Memory B cell (primary cell): ENCODE results near the gene WDR53.
"Not testable (repeated sequence)": the region's sequence is repeated elsewhere in the genome, so short reads cannot be mapped to it uniquely, and the experiment has no call there.

Experiments
- ATAC-seq: fragments of 150-1000 bp; cut with Tn5 transposase; 2 replicates; pipeline ENCODE4 v1.10.0; 2021; ENCODE audit warnings: low read depth, mild to moderate bottlenecking, moderate library complexity
- DNase-seq, 2 donors: peaks; one replicate each; pipeline ENCODE4 v3.0.0; 2022; ENCODE audit warnings: low spot score in 2 of 2
- H3K27ac Mint-ChIP-seq: one replicate; pipeline ENCODE4 v1.8.0; 2022; ENCODE audit warnings: mild to moderate bottlenecking, moderate library complexity, mixed read lengths
- H3K27me3 Mint-ChIP-seq: one replicate; pipeline ENCODE4 v1.8.0; 2022; ENCODE audit warnings: mixed read lengths
- H3K36me3 Mint-ChIP-seq: one replicate; pipeline ENCODE4 v1.8.0; 2022; ENCODE audit warnings: mild to moderate bottlenecking, mixed read lengths
- H3K4me1 Mint-ChIP-seq: one replicate; pipeline ENCODE4 v1.8.0; 2022; ENCODE audit warnings: mixed read lengths
- H3K4me3 Mint-ChIP-seq: one replicate; pipeline ENCODE4 v1.8.0; 2022; ENCODE audit warnings: mild to moderate bottlenecking, moderate library complexity, mixed read lengths
- H3K9me3 Mint-ChIP-seq: one replicate; pipeline ENCODE4 v1.8.0; 2022; ENCODE audit warnings: mixed read lengths

WDR53 gene

DNA sequence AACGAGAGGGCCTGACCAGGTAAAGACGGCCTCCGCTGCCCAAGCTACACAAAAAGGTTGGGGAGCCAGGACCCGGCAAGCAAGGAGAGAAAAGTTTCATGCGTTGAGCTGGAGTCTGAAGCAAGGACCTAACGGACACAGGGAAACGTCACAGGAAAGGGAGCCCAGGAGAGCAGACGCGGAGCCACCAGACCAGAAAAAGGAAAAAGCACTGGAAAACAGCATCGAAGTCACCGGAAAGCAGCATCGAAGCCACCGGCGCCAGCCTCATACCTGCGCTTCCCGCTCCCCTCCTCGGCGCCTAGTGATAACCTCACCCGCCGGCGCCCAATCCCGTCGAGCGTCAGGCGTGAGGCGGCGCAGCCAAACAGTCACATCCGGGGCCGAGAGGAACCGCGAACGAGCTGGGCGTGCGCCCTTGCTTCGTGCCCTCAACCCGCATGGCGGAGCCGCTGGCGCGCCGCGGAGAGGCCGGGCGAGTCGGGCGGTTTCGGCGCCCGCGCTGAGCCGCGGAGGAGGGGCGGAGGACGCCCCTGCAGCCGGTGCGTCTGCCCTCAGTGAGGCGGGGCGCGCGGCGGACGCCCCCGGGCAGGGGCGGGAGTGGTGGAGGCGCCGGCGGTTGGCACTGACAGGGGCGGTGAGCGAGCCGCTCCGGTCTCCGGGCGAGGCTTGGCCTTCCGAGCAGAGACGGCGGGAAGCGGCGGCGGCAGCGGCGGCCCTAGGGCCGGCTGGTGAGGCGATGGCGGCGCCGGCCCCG is at the start of gene WDR53, which contains the start of gene FBXO45:
TSS of gene WDR53 (minus strand) at position 309 of the 757 bp plus-strand sequence. CDS start 7,079 bp downstream, outside the sequence.
TSS of gene FBXO45 (plus strand) at position 415 of the 757 bp plus-strand sequence. CDS start at position 740, 325 bp downstream.
- peaks cover 15% of the 10 kb centered on the region for H3K4me1 Mint-ChIP-seq
- no peaks in the 10 kb centered on the region for H3K27me3 Mint-ChIP-seq
- H3K9me3 Mint-ChIP-seq: no peaks in the 10 kb centered on the region
- H3K4me3 Mint-ChIP-seq: peak within 1 kb of the TSS; percentile 99
- DNase-seq (peak; percentile 91 to 92), ATAC-seq (peak; percentile 92)
- H3K27ac Mint-ChIP-seq: peak within 1 kb of the TSS; percentile 94
- H3K36me3 Mint-ChIP-seq: peaks cover 4% of the 10 kb centered on the region

DNA sequence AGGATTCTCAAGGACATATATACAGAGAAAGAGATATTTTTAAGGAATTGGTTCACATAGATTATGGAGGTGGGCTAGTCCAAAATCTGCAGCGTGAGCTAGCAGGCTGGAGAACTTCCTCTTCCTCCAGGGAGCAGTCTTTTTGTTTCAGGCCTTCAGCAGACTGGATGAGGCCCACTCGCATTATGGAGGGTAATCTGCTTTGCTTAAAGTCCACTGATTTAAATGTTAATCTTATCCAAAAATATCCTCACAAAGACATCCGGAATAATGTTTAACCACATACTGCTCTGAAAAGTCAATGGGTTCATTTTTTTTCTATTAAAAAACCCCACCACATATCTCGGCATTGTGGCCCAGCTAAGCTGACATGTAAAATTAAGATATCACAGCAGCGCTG is 48.9 kb upstream of the WDR53 start:
- Mint-ChIP-seq H3K36me3 (no peaks in the 10 kb centered on the region), H3K4me3 (no peak overlapping the region), H3K27me3 (no peaks in the 10 kb centered on the region), H3K27ac (no peak overlapping the region), H3K9me3 (no peaks in the 10 kb centered on the region), H3K4me1 (peaks cover 8% of the 10 kb centered on the region)
- ATAC-seq (no peak), DNase-seq (no peak)

DNA sequence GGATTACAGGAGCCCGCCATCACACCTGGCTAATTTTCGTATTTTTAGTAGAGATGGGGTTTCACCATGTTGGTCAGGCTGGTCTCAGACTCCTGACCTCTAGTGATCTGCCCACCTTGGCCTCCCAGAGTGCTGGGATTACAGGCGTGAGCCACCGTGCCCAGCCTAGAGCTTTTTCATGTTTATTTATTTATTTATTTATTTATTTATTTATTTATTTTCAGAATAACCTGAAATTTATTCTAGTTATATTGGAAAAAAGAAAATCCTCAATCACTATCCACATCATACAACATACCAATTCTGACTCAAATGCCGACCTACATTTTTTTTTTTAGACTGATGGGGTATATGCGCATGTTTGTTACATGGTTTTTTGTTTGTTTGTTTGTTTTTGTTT is 46.9 kb upstream of the WDR53 start:
- not testable (repeated sequence) for H3K36me3 Mint-ChIP-seq, H3K9me3 Mint-ChIP-seq

DNA sequence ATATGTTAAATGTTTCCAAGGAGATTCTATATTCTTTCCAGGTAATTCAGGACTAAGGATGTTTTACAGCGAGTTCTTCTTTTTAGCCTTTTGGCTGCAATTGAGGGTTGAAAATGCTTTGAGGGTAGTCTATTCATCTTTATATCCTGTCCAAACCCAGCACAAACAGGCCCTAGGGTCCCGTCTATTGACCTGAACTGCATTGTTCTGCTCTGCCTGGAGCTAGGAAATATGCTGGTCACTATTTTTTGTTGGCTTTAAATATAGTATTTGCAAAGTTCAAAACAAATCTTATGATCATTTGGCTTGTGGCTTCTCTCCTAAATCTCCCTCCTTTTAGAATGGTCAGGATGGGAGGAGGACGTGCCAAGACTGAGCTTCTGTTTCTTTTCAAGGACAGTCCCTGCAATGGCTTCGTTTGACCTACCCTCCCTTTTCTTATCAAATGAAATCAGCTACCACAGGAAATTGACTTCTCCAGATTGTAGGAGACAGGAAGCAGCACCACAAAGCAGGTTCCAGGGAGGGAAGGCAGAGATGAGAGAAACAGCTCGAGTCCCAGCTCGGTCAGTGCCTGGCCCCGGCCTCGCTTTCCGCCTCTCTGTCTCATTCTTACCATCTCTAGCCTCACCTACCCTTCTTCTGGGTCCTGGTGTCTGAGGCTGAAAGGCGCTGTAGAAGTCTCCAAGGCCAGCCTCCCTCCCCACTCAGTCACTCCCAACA is 43.6 kb upstream of the WDR53 start:
- no peaks in the 10 kb centered on the region for H3K36me3 Mint-ChIP-seq
- ATAC-seq: no peak
- no peak overlapping the region for H3K4me3 Mint-ChIP-seq

More for the DNA sequence above, 46.9 kb upstream of the WDR53 start:
- DNase-seq, ATAC-seq, H3K4me1 Mint-ChIP-seq, H3K27ac Mint-ChIP-seq, H3K27me3 Mint-ChIP-seq, H3K4me3 Mint-ChIP-seq: not testable (repeated sequence)

DNA sequence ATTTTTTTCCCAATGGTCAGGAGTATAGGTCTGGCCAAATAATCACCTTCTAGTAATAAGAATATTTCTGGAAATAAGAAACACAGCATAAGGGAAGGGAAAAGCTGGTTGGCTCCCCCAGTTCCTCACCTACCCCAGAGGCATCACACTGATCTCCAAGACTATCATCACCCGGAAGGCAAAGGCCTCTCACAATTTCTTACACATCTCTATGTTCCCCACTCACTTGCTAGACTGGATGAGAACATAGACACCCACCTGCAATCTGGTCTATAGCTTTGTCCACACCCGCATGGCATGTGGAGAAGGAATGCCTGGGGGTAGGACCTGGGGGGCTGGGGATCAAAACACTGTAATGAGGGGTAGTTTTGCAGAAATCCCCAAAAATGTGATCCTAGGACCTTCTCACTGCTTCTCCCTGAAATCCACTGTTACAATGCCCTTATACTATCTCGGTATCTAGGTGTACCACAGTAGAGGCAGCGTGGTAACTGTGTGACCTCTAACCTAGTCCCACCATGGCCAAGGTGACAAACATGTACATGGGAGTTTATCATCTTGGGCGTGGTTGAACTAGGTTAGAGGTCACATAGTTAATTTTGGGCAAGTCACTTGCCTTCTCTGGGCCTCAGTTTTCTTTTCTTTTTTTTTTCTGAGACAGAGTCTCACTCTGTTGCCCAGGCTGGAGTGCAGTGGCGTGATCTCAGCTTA is 41.6 kb upstream of the WDR53 start:
- peaks cover 1% of the 10 kb centered on the region for H3K9me3 Mint-ChIP-seq
- no peaks in the 10 kb centered on the region for H3K36me3 Mint-ChIP-seq
- no peak for DNase-seq
- ATAC-seq: no peak
- no peaks in the 10 kb centered on the region for H3K27me3 Mint-ChIP-seq
- peak overlapping the region; percentile 49 for H3K4me3 Mint-ChIP-seq
- H3K4me1 Mint-ChIP-seq: peaks cover 13% of the 10 kb centered on the region
- peak overlapping the region; percentile 79 for H3K27ac Mint-ChIP-seq

More for the DNA sequence above, 43.6 kb upstream of the WDR53 start:
- Mint-ChIP-seq H3K27ac (peak overlapping the region; percentile 16), H3K4me1 (peaks cover 13% of the 10 kb centered on the region), H3K9me3 (peaks cover 1% of the 10 kb centered on the region), H3K27me3 (no peaks in the 10 kb centered on the region)
- no peak for DNase-seq

DNA sequence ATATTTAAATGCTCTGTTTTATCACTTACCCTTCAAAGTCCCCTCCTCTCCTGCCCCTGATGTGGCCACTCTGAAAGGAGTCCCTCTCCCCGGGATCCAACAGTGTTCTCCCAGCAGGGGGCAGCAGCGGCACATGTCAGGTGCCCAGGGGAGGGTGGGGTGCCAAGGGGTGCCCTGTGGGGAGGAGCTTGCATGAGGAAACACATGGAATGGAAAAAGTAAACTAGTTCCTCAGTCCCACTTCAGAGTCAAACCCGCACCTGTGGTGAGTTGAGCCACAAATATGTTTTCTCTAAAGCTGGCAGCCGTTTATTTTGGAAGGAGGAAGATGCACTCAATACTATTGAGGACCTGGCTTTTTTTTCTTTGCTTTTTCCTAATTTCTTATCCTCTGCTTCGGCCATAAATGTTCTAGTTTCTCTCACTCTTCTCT is 41.0 kb upstream of the WDR53 start:
- H3K27me3 Mint-ChIP-seq: no peaks in the 10 kb centered on the region
- ATAC-seq: peak; percentile 87

DNA sequence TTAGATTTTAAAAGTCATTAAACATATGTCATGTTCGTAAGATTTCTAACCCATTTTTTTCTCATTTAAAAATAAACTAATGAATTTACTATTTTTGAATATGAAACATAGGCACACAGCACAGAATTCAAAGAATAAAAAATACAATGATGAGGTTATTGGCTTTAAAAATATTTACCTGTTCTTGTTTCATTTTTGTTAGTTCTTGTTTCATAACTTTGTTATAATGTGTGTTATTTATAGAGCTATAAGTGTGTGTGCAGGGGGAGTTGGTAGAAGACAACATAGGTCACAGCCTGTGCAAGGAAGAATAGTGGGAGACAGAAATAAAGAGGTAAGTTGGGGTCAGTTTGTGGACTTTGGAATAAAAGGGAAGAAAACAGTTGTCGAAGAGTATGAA is 40.3 kb upstream of the WDR53 start:
- no peaks in the 10 kb centered on the region for H3K27me3 Mint-ChIP-seq
- DNase-seq: no peak
- H3K36me3 Mint-ChIP-seq: no peaks in the 10 kb centered on the region
- no peak for ATAC-seq
- peaks cover 1% of the 10 kb centered on the region for H3K9me3 Mint-ChIP-seq
- no peak overlapping the region for H3K4me3 Mint-ChIP-seq
- peaks cover 17% of the 10 kb centered on the region for H3K4me1 Mint-ChIP-seq
- peak overlapping the region; percentile 79 for H3K27ac Mint-ChIP-seq

More for the DNA sequence above, 41.0 kb upstream of the WDR53 start:
- H3K36me3 Mint-ChIP-seq: no peaks in the 10 kb centered on the region
- H3K4me1 Mint-ChIP-seq: peaks cover 17% of the 10 kb centered on the region
- peak overlapping the region; percentile 79 for H3K27ac Mint-ChIP-seq
- peaks cover 1% of the 10 kb centered on the region for H3K9me3 Mint-ChIP-seq
- H3K4me3 Mint-ChIP-seq: peak overlapping the region; percentile 49
- peak; percentile 94 to 96 for DNase-seq

DNA sequence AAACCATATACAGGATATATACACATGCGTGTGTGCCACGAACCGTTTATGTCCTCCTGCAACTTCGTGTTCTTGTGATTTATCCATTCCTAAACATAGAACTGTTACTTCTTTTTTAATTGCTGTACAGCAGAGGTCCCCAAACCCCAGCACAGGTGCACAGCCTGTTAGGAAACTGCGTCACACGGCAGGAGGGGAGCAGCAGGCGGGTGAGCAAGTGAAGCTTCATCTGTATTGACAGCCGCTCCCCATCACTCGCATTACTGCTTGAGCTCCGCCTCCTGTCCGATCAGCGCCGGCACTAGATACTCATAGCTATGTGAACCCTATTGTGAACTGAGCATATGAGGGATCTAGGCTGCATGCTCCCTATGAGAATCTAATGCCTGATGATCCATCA is 36.2 kb upstream of the WDR53 start:
- DNase-seq (peak; percentile 40 to 56), ATAC-seq (peak; percentile 79)
- peaks cover 8% of the 10 kb centered on the region for H3K4me1 Mint-ChIP-seq
- peaks cover 1% of the 10 kb centered on the region for H3K9me3 Mint-ChIP-seq
- H3K4me3 Mint-ChIP-seq: peak overlapping the region; percentile 30
- H3K27ac Mint-ChIP-seq: no peak overlapping the region
- no peaks in the 10 kb centered on the region for H3K36me3 Mint-ChIP-seq
- H3K27me3 Mint-ChIP-seq: no peaks in the 10 kb centered on the region

DNA sequence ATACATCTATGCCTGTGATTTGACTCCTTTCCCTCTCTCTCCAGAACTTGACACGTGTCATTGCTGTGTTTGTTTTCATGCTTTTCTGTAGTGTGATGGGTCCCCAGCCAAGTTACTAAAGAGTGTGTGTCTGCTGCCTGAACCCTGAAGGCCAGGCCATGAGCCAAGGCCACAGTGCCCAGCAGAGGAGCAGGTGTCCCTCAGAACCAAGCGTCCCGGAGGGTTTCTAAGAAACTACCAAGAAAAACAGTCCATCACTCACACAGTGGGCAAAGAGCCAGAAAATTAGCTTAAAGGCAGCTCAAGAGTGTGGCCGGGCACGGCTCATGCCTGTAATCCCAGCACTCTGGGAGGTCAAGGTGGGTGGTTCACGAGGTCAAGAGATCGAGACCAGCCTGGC is 35.3 kb upstream of the WDR53 start:
- Mint-ChIP-seq H3K9me3 (no peaks in the 10 kb centered on the region), H3K4me1 (peaks cover 4% of the 10 kb centered on the region), H3K36me3 (no peaks in the 10 kb centered on the region), H3K27me3 (no peaks in the 10 kb centered on the region), H3K4me3 (no peak overlapping the region), H3K27ac (no peak overlapping the region)
- no peak for DNase-seq
- ATAC-seq: no peak

DNA sequence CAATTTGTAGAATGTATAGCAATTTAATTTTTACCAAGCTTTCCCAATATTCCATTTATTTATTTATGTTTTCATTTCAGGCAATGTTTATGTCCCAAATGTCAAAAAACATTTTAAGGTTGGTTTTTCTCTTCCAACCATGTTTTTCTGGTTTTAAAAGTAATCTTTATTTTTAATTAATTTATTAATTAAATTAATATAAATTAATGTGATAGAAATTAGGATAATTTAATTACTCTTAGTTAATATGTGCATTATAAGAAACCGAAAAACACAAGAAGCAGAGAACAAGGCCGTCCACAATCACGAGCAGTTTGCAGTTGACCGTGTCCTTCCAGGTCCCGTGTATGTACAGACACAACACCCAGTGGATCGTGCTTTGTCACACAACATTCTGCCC is 34.3 kb upstream of the WDR53 start:
- Mint-ChIP-seq H3K27ac (no peak overlapping the region), H3K27me3 (peaks cover 4% of the 10 kb centered on the region), H3K4me1 (peaks cover 9% of the 10 kb centered on the region), H3K9me3 (no peaks in the 10 kb centered on the region), H3K36me3 (no peaks in the 10 kb centered on the region), H3K4me3 (no peak overlapping the region)
- DNase-seq (no peak), ATAC-seq (no peak)

DNA sequence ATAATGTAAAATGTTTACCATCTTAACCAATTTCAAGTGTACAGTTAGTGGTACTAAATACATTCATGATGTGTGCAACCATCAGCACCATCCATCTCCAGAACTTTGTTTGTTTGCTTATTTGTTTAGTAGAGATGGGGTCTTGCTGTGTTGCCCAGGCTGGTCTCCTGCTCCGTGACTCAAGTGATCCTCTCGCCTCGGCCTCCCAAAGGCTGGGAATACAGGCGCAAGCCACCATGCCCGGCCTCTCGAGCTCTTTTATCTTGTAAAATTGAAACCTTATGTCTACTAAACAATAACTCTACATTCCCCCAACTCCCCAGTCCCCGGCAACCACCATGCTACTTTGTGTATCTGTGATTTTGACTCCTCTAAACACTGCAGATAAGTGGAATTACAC is 32.0 kb upstream of the WDR53 start:
- ATAC-seq: no peak
- no peaks in the 10 kb centered on the region for H3K36me3 Mint-ChIP-seq
- no peak for DNase-seq

DNA sequence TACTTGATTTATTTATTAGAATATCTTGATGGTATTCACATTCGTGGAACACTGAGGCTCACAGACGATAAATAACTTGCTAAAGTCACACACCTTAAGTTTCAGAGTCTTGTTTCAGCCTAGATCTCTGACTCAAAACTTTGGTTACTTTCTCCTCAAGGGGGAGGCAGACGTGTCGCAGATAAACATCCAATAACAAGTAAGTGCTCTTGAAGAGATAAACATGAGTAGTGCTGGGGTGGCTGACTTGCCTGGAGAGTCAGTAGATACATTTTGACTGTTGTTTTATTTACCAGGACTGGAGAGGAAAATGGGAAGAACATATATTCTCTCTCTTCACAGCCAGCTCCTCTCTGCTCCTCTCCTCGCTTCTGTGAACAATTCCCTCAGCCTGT is 31.4 kb upstream of the WDR53 start:
- ATAC-seq (no peak), DNase-seq (no peak)
- Mint-ChIP-seq H3K4me1 (peaks cover 8% of the 10 kb centered on the region), H3K4me3 (no peak overlapping the region), H3K9me3 (no peaks in the 10 kb centered on the region), H3K27ac (no peak overlapping the region), H3K36me3 (no peaks in the 10 kb centered on the region), H3K27me3 (peaks cover 8% of the 10 kb centered on the region)

More for the DNA sequence above, 32.0 kb upstream of the WDR53 start:
- peaks cover 8% of the 10 kb centered on the region for H3K27me3 Mint-ChIP-seq
- no peak overlapping the region for H3K27ac Mint-ChIP-seq
- peaks cover 9% of the 10 kb centered on the region for H3K4me1 Mint-ChIP-seq
- no peak overlapping the region for H3K4me3 Mint-ChIP-seq
- H3K9me3 Mint-ChIP-seq: no peaks in the 10 kb centered on the region

DNA sequence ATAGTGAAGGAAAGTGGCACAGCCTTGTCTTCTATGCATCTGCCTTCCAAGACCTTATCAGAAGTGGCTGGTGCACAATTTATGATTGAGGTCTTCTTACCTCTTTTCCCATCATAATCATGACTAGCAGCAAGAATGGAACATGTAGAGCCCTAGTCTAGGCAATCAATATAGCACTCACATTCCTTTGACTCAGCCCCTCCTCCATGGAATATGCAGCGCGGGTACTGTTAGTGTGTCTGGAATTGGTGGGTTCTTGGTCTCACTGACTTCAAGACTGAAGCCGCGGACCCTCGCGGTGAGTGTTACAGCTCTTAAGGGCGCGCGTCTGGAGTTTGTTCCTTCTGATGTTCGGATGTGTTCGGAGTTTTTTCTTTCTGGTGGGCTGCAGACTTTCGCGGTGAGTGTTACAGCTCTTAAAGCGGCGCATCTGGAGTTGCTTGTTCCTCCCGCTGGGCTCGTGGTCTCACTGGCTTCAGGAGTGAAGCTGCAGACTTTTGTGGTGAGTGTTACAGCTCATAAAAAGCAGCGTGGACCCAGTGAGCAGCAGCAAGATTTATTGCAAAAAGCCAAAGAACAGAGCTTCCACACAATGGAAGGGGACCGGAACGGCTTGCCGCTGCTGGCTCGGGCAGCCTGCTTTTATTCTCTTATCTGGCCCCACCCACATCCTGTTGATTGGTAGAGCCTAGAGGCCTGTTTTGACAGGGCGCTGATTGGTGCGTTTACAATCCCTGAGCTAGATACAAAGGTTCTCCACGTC is 29.8 kb upstream of the WDR53 start:
- DNase-seq: peak in 1 of 2 donors; percentile 24
- not testable (repeated sequence) for H3K27me3 Mint-ChIP-seq, H3K36me3 Mint-ChIP-seq, ATAC-seq, H3K27ac Mint-ChIP-seq, H3K9me3 Mint-ChIP-seq, H3K4me1 Mint-ChIP-seq
- H3K4me3 Mint-ChIP-seq: peak overlapping the region; percentile 69
